ENCODE results near the gene KCNMB3.
"Not testable (repeated sequence)": the region's sequence is repeated elsewhere in the genome, so short reads cannot be mapped to it uniquely, and the experiment has no call there.

Gene KCNMB3, protein sequence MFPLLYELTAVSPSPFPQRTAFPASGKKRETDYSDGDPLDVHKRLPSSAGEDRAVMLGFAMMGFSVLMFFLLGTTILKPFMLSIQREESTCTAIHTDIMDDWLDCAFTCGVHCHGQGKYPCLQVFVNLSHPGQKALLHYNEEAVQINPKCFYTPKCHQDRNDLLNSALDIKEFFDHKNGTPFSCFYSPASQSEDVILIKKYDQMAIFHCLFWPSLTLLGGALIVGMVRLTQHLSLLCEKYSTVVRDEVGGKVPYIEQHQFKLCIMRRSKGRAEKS

DNA sequence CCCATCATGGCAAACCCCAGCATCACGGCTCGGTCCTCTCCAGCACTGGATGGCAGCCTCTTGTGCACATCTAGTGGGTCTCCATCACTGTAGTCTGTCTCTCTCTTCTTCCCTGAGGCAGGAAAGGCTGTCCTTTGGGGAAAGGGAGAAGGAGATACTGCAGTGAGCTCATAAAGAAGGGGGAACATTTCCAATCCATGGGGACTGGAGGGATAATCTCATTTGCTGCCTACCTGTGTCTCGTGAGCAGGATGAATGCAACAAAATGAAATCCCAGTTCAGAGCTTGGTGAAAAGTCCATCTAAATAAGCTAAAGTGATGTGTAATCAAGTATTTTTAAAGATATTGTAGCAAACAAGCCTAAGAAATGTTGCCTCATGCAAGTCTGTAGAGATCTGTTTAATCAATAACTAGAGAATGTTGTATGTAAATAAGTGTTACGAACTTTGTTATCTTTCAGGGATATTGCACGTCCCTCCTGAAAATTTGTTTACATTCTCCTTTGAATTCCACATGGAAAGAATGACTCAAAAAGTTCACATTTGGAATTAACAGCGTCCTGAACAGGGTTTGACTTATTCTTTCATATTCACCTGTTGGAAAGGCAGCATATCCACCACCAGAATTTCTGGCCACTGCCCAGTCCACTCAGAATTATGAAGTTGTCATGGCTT lies at the start of gene KCNMB3:
TSS of gene KCNMB3 (minus strand) at position 312 of the 674 bp plus-strand sequence. CDS start at position 188, 124 bp downstream.
- no peak for DNase-seq (ENCODE audit: low read depth in 2 of 2)

DNA sequence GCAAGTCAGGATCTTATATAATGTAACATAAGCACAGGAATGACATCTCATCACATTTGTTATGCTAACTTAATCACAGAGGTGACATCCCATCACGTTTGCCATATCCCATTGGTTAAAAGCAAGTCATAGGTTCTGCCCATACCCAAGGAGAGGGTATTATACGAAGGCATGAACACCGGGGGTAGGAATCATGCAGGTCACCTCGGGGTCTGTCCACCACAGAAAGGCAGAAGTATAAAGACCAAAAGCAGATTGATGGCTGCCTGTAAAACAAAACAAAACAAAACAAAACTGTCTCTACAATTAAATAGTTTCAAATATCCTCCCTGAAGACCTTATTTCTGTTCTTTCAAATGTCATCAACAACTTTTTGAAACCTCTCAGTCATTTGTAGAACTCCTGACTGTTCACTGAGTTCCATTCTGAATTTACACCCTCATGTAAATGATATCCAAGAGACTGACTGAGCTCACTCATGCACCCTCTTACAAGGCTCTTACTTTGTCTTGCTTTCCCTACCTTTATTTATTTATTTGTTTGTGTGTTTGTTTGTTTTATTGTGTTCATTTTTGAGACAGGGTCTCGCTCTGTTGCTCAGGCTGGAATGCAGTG lies 49.2 kb upstream of the KCNMB3 start:
- DNase-seq (ENCODE audit: low read depth in 2 of 2) = no peak

DNA sequence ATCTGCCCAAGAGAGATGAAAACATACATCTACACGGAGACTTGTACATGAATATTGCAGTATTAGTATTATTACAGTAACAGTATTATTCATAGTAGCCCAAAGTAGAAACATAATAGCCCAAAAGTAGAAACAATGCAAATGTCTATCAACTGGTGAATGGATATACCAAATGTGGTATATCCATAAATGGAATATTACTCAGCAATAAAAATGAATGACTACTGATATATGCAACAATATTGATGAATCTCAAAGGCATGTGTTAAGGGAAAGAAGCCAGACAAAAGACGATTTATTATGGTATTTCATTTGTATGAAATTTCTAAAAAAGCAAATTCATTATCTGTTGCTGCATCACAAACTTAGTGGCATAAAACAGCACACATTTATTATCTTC lies 48.4 kb upstream of the KCNMB3 start:
- DNase-seq (ENCODE audit: low read depth in 2 of 2) = no peak

DNA sequence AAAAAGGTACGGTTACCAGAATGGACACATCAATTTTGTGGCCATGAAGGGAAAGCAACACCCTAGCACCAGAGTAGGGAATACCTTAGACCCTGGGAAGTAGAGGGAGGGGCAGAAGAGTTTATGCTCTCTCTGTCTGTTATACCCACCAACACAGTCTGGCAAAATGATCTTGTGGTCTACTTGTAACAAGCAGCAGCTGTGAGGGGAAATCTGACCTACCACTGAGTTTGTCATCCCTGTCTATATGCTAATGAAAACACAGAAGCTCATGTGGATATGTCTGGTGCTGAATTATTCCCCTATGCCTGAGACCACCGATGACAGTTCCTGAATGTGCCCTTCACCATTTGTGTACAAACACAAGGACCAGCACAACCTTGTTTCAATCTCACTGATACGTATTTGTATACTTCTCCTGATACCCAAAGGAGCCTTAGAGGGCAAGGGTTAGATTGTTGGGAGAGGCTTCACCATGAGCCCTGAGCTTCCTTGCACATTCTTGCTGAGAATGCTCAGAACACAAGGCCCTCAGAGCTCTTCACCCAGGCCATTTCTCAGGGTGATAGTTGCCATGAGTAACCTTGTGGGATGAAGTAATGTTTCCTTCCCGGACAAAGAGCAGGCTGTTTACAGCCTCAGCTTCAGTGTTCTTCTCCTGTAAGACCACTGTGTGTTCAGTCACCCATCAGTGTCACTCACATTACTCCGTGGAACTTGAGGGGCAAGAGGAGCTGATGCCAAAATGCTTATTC lies 47.2 kb upstream of the KCNMB3 start:
- no peak for DNase-seq (ENCODE audit: low read depth in 2 of 2)

DNA sequence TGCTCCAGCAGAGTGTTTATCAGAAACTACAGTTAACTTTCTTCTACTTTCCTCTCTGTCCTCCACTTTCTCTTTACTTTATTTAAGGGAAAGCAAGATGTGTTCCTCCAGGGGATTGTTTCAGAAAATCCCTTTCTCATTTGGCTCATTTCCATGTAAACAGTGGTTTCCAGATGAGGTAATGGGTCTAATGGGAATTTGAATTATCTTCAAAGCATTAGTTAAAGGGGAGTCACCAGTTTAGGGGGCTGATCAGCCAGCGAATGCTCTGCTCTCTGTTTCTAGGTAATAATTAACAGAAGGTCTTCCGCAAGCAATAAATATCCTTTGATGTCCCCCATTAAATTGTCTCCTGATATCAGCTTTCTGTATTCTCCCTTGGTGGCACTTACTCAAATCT lies 41.5 kb upstream of the KCNMB3 start:
- no peak for DNase-seq (ENCODE audit: low read depth in 2 of 2)

DNA sequence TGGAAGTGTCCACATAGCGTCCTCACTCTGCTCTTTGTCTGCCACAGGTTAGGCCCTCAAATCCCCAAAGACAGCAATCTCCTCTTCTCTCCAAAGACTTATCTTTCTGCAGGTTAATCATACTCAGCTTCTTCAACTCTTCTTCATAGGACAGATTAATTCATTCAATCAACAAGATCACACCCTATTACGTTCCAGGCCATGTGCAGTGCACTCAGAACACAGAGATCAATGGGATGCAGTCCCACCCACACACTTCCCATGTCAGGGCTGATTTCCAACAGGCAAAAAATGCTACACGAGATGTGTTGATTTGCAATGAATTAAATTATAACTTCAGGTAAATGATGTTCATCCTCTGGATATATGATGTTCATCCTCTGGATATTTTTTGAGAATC lies 38.4 kb upstream of the KCNMB3 start:
- no peak for DNase-seq (ENCODE audit: low read depth in 2 of 2)

DNA sequence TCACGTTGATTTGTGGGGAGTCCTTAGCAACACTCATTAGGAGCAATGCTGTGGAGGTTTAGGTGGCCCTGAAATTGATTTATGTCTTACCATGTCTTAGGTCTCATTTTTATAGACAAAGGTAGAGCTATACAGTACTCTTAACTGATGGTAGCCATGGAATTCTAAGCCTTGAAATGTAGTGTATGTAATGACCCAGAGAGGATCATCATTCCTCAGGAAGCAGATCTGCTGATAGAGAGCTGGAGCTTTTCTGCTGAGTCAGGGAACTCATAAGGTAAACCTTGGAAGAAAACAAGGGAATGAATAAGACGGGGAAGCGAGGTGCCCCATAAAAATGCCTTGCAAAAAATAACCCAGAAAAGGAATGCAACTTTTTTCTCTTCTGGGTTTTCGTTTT lies 37.9 kb upstream of the KCNMB3 start:
- DNase-seq (ENCODE audit: low read depth in 2 of 2) = no peak

DNA sequence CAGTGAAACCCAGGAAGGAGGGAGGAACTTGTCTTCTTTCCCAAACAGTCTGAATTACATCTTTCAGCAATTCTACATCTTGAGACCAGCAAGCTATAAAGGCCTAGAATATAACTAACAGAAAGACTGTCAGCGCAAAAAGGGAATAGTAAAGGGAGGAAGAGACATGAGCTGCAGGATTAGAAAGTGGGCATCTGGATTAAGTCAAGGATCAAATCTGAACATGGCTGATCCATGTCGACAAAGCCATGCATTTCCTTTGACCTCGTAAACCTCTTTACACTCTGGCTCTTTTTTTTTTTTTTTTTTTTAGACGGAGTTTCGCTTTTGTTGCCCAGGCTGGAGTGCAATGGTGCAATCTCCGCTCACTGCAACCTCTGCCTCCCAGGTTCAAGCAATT lies 35.4 kb upstream of the KCNMB3 start:
- DNase-seq (ENCODE audit: low read depth in 2 of 2) = no peak

DNA sequence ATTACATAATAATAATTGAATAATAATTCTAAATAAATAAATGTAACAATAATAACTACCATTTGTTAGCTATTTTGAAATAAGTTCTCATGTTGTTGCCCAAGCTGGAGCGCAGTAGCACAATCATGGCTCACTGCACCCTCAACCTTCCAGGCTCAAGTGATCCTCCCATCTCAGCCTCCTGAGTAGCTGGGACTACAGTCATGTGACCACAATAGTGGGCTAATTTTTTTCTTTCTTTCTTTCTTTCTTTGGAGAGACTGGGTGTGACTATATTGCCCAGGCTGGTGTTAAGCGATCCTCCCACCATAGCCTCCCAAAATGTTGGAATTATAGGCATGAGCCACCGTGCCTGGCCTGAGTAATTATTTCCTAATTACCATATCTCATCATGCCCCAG lies 30.9 kb upstream of the KCNMB3 start:
- no peak for DNase-seq (ENCODE audit: low read depth in 2 of 2)

DNA sequence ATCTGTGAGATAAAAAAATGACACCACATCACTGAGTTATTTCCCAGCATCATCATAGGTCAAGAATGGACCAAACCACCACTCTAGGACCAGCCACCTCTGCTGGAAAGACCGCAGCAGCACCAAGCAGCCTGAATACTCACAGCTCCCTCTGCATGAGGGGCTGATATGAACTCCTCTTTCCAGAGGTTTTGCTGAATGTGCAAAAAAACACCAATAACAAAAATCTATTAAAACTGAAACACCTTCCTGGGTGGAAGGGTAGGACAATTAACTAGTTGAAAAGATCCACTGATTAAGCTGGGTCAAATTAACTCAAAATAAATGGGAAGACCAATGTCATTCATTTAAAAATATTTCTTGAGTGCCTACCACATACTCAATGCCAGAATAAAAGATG lies 28.9 kb upstream of the KCNMB3 start:
- no peak for DNase-seq (ENCODE audit: low read depth in 2 of 2)

DNA sequence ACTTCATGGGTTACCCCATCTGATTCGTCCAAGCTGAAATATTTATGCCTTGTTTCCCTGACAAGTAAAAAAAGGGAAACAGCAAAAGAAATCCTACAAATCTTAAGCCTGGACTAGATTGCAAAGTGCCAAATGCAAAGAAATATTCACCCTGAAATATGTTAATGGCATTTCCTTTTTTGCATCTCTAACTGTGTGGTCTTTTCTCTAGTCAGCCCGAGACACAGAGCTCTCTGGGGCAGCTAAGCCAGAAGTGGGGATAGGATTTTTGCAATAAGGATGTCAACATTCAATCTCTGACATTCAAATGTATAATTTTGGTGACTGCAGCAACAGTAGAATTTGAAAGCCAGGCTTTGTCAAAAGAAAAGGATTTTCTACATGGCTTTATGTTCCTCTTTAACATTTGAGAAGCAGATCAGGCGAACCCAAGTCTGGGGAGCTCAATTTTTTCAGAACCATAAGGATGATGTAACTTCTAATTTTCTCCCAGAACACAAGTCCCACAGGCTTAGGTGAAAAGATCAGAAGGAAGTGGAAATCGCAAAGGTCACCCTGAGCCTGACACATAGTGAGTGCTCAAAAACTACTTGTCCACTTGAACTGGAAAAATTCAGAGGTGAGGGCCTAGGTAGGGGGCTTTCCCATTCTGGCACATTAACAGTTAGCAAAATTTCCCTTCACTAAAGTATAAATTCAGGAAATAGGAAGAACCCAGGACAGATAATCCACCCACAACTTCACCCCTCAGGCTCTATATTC lies 28.2 kb upstream of the KCNMB3 start:
- no peak for DNase-seq (ENCODE audit: low read depth in 2 of 2)

DNA sequence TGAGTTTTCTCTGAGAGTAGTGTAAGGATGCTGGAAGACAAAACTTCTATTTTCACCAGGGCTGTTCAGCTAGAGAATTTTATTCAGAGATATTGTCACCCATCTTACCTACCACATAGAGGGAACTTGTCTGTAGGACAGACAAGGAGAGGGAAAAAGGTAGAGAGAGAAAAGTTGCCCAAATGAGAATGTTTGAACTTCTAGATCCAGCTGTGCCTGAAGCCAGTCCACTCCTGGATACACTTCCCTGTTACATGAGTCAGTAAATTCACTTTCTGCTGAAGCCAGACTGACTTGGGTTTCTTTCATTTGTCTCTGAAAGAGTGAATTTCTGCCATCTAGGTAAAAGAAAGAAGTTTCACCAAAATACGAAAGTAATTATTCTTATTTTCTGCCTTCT lies 27.2 kb upstream of the KCNMB3 start:
- DNase-seq (ENCODE audit: low read depth in 2 of 2) = no peak

DNA sequence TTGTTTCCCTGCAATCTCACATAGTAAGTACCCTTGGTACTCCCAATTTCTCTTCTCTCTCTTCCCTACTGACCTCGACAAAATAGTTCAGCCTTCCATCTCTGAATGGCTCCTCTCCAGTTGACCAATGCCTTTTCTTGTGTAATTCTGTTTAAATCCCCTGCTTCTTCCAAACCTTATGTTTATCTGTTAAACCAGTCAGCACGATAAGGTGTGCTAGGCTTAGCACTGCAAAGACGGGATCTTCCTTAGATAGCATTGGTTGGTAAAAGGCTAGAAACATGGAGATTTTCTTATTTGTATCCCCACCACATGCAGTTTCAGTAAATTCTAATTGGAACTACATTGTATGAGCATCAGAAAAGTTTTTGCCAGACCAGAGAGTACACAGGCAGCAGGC lies 25.8 kb upstream of the KCNMB3 start:
- no peak for DNase-seq (ENCODE audit: low read depth in 2 of 2)

DNA sequence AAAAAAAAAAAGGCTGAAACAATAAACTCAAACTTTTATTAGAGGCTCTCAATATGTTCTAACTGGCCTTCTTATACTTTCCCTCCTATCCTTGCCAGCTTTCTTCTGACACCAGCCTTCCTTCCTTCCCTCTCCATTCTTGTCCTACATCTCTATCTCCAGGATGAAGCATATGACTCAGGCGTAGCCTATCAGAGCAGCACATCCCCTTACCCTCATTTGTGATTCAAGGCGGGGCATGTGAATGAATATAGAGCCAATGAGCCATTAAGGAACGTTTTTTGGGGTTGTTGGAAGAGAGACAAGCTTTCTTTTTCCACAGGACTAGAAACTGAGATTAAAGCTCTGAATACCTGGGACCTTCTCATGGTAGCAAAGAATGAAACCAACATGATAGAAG lies 25.1 kb upstream of the KCNMB3 start:
- no peak for DNase-seq (ENCODE audit: low read depth in 2 of 2)

DNA sequence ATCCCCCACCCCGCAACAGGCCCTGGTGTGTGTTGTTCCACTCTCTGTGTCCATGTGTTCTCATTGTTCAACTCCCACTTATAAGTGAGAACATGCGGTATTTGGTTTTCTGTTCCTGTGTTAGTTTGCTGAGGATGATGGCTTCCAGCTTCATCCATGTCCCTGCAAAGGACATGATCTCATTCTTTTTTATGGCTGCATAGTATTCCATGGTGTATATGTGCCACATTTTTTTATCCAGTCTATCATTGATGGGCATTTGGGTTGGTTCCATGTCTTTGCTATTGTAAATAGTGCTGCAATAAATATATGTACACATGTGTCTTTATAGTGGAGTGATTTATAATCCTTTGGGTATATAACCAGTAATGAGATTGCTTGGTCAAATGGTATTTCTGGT lies 23.5 kb upstream of the KCNMB3 start:
- not testable (repeated sequence) for DNase-seq (ENCODE audit: low read depth in 2 of 2)

DNA sequence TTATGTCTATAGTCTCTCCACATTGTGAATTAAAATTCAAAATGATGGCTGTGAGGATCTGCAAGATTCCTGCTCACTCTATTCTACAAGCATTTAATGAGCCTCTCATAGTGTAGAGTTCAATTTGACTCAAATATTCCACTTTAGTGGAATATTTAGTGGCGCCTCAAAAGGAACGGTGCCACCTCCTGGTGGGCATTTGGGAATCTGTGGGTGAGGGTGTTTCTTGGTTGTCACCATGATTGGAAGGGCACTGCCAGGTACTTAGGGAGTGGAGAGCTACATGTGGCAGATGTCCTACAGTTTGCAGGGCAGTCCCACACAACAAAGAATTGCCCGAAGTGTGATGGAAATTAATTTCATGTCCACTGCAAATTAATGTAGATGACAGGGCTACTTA lies 21.5 kb upstream of the KCNMB3 start:
- DNase-seq (ENCODE audit: low read depth in 2 of 2) = no peak

DNA sequence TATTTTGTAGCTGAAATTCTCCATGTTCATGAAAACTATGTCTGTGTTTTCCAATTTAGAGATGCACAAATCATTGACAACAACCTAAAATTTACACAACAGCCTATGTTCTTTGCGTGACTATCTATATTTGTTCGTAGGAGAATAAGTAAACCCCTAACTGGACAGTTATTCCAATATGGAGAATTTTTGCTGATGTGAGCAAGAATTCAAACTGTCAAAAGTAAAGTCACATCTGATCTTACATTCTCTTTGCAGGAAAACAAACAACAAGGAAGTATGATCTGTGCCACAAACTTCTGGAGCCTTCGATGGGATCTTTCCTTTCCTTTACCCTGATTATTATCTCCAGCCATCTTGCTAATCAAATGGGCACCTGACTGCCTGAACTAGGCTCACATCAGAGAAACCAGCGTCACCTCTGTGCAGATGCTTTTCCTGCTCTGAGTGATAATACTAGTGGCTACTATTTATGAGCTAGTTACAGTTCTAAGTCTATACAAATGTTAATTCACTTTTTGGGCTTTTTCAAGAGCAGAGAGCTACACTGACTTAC lies 18.3 kb upstream of the KCNMB3 start:
- no peak for DNase-seq (ENCODE audit: low read depth in 2 of 2)

DNA sequence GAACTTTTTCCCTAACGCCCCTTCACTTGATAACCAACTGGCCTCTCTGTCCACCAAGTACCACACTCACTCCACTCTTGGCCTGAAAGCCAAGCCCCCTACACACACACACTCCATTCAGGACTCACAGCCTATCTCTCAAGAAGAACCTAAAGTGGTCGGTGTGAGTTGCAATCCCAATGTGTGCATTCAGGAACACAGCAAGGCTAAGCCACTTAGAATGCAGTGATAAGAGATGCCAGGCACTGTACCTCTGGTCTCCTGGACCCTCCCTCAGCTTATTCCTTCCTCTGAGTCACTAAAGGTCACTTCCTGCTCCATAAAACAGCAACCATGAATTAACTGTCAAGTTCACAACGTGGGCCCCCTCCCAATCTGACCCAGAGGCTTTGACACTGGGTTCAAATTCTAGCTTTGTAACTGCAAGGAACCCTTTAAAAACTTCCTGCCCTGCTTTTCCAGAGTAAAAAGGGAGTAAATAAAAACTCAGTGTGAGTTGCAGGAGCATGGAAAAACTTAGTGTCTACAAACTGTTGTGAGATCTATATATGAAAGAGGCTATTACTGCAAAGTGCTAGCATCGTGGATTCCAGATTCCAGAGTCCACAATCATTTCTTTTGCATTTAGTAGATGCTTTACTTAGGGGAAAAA lies 17.6 kb upstream of the KCNMB3 start:
- no peak for DNase-seq (ENCODE audit: low read depth in 2 of 2)

DNA sequence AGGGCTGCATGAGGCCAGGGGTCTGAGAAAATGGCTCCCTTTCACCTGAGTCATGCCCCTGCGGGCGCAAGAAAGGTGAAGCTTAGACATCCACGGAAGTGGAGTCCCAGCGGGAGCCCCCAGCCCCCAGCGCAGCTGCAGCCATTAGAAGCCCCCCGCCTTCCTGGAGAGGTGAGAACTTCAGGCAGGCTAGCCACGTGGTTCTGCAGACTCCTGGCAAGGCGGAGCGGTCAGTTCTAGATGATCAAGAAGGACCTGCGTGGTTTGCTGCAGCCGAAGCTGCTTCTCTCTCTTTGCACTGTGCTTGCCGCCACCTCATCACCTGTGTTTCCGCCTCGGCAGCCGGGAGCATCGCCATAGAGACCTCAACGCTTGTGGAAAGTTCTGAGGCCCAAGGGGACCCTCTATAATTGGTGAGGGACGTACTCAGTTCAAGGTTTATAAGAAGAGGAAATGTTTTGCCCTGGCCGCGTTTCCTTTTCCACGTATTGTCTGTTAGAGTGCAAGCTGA lies 15.8 kb upstream of the KCNMB3 start:
- DNase-seq (ENCODE audit: low read depth in 2 of 2) = no peak

DNA sequence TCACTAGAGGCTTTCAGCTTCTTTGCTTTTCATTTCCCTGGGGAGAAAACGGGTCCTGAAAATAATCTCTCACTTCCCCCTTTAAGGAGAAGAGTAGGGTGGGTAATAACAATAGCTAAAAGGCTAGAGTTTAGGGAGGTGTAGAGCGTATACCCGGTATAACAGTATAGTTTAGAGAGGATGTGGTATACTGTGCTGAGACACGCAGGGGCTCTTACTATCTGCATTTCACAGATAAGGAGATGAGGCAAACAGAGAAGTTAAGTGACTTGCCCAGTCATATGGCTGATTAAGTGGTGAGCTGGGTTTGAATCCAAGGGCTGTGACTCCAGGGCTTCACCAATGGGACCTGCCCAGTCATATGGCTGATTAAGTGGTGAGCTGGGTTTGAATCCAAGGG lies 15.0 kb upstream of the KCNMB3 start:
- no peak for DNase-seq (ENCODE audit: low read depth in 2 of 2)

DNA sequence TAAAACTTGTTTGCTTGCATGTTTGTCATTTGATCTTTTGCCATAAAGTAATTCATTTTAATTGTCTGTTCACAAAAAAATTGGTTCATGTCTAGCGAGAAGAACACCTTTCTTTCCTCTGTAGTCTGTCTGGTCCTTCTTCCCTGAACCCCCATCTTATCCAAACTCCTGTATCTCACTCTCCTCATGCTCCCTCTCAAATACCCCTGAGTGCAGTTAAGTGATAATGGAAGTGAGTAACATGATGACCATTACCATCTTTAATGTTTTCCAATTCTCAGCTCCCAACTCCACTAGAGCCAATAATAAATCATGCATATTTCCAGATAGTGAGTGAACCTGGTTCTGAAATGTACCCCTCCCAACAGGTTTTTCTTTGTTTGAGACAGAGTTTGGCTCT lies 14.2 kb upstream of the KCNMB3 start:
- DNase-seq (ENCODE audit: low read depth in 2 of 2) = no peak

Data from stimulated activated CD8-positive, alpha-beta memory T cell treated with anti-CD3 and anti-CD28 coated beads, Interleukin-7, amount 100 ng/mL, for 4 hours (primary cell).